B cell (primary cell): Measurements from ENCODE around the gene C19orf85. TPM values are rescaled to one million over a fixed set of nuclear protein-coding genes. Genes with fewer than 3 reads are reported as not detected.
A peak's percentile ranks its signal among the peaks of the same experiment; 100 is the strongest.

ENCODE experiments used
- ATAC-seq: fragments of 200-7000 bp; cut with Tn5 transposase; one replicate; pipeline ENCODE4 v1.10.0; 2021; ENCODE audit warnings: low read depth, mild to moderate bottlenecking, moderate number of reproducible peaks, moderate library complexity
- CTCF ChIA-PET: fragments of 350-600 bp; sonication (Branson Sonifier 250); formaldehyde crosslinking; loops from one replicate; lab custom pipeline; 2021; ENCODE audit warnings: antibody characterized with exemption, inconsistent platforms; lab: Charles Lee
- POLR2A ChIA-PET: fragments of 350-600 bp; sonication (Branson Sonifier 250); formaldehyde crosslinking; loops from one replicate; lab custom pipeline; 2021; ENCODE audit warnings: antibody characterized with exemption; lab: Charles Lee
- DNase-seq: peaks from one replicate; pipeline ENCODE4 v3.0.0; 2013
- H2AFZ ChIP-seq: 2 replicates; pipeline ENCODE4 v1.6.1; 2012; ENCODE audit warnings: mild to moderate bottlenecking, low read depth, low read length; ENCODE audit not compliant: insufficient read depth, poor library complexity, severe bottlenecking
- H3K27ac ChIP-seq, 2 donors: 1 replicate in 1 of 2; 2 replicates in 1 of 2; pipeline ENCODE4 v1.5.1; 2012 to 2013; ENCODE audit warnings: low read length in 2 of 2, mild to moderate bottlenecking in 2 of 2, moderate library complexity in 1 of 2
- H3K27me3 ChIP-seq, 4 experiments: fragments of 200-600 bp in 1 of 4; sonication (generic) in 1 of 4; replicated peaks in 1 of 4; 1 replicate in 2 of 4; 2 replicates in 2 of 4; pipeline versions ENCODE4 v1.6.1 to v1.7.0; 2013 to 2016; ENCODE audit warnings: low read length in 3 of 4, mild to moderate bottlenecking in 2 of 4, mixed read lengths in 1 of 4, moderate library complexity in 1 of 4; ENCODE audit not compliant: insufficient read depth in 4 of 4, control insufficient read depth in 3 of 4; ENCODE audit errors: control extremely low read depth in 1 of 4
- H3K36me3 ChIP-seq, 2 experiments: replicated peaks in 1 of 2; 1 replicate in 1 of 2; 2 replicates in 1 of 2; pipeline versions ENCODE4 v1.6.1 to v1.7.1; 2013; ENCODE audit warnings: low read length in 1 of 2; ENCODE audit not compliant: insufficient read depth in 2 of 2, control insufficient read depth in 1 of 2; ENCODE audit errors: control extremely low read depth in 1 of 2, extremely low read depth in 1 of 2
- H3K4me1 ChIP-seq, 2 donors: fragments of 200-600 bp in 1 of 2; sonication (generic) in 1 of 2; 1 replicate in 1 of 2; 2 replicates in 1 of 2; pipeline versions ENCODE4 v1.5.1 to v1.6.1; 2013 to 2017; ENCODE audit warnings: low read length in 2 of 2; ENCODE audit not compliant: control insufficient read depth in 2 of 2, insufficient read depth in 2 of 2
- H3K4me2 ChIP-seq: replicated peaks from 2 replicates; pipeline ENCODE3; 2012; ENCODE audit warnings: mild to moderate bottlenecking, low read depth, low read length; ENCODE audit not compliant: poor library complexity, severe bottlenecking
- H3K4me3 ChIP-seq, 5 experiments: fragments of 200-600 bp in 1 of 5; sonication (generic) in 1 of 5; 1 replicate in 3 of 5; 2 replicates in 2 of 5; pipeline versions ENCODE4 v1.5.1 to v1.7.0; 2011 to 2016; ENCODE audit warnings: low read length in 4 of 5, mild to moderate bottlenecking in 4 of 5, low read depth in 2 of 5, control low read depth in 1 of 5, moderate library complexity in 1 of 5; ENCODE audit not compliant: insufficient read depth in 1 of 5; ENCODE audit errors: control extremely low read depth in 1 of 5, extremely low read depth in 1 of 5
- H3K79me2 ChIP-seq: fragments of 200-600 bp; sonication (generic); one replicate; pipeline ENCODE4 v1.6.0; 2016; ENCODE audit warnings: low read length; ENCODE audit not compliant: control insufficient read depth, insufficient read depth
- H3K9ac ChIP-seq: fragments of 200-600 bp; sonication (generic); 2 replicates; pipeline ENCODE4 v1.6.1; 2017; ENCODE audit warnings: mild to moderate bottlenecking, low read length, moderate library complexity
- H3K9me3 ChIP-seq, 3 donors: one replicate each; pipeline versions ENCODE4 v1.6.1 to v1.7.1; 2013; ENCODE audit warnings: low read length in 2 of 3; ENCODE audit not compliant: control insufficient read depth in 2 of 3, insufficient read depth in 1 of 3; ENCODE audit errors: control extremely low read depth in 1 of 3
- H4K20me1 ChIP-seq: 2 replicates; pipeline ENCODE4 v1.6.0; 2012; ENCODE audit warnings: mild to moderate bottlenecking, low read length; ENCODE audit not compliant: insufficient read depth, control insufficient read depth, poor library complexity, severe bottlenecking
- H3K27ac Mint-ChIP-seq: one replicate; pipeline ENCODE4 v1.8.0; 2021; ENCODE audit warnings: mixed read lengths
- H3K27me3 Mint-ChIP-seq: one replicate; pipeline ENCODE4 v1.8.0; 2021; ENCODE audit warnings: mixed read lengths
- H3K4me1 Mint-ChIP-seq: one replicate; pipeline ENCODE4 v1.8.0; 2021; ENCODE audit warnings: mixed read lengths
- H3K4me3 Mint-ChIP-seq: one replicate; pipeline ENCODE4 v1.8.0; 2021; ENCODE audit warnings: mixed read lengths
- H3K9me3 Mint-ChIP-seq: one replicate; pipeline ENCODE4 v1.8.0; 2022; ENCODE audit warnings: mixed read lengths; ENCODE audit not compliant: insufficient read depth
- EZH2 ChIP-seq: IDR thresholded peaks from 2 replicates; pipeline ENCODE4 v1.6.1; 2012; ENCODE audit warnings: borderline replicate concordance, low read depth, mild to moderate bottlenecking, moderate library complexity, low read length; ENCODE audit not compliant: insufficient read depth, poor library complexity, severe bottlenecking
- WGBS: methylation state at CpG from one replicate; pipeline ENCODE4 v1.1.5; 2013; ENCODE audit warnings: missing lambda C conversion rate; ENCODE audit not compliant: insufficient coverage; 5-methylcytosine and 5-hydroxymethylcytosine counted together
- intact Hi-C: fragments of 100-400 bp; cut with micrococcal nuclease; formaldehyde crosslinking; loops from one replicate; pipeline ENCODE4 v1.10.0; 2022
- polyA plus RNA-seq: library from polyadenylated mRNA; depleted of rRNA; stranded (reverse); fragments of >200 nt; gene quantifications from 2 replicates; pipeline ENCODE4 v1.2.3, GENCODE V29; 2012
- total RNA-seq, 2 donors: library from RNA; stranded (reverse); fragments of 120-200 nt in 1 of 2; gene quantifications; 1 replicate in 1 of 2; 2 replicates in 1 of 2; pipeline versions ENCODE4 v1.2.3 to v1.2.4, GENCODE V29; 2013 to 2022
- TF ChIP-seq, protein P1 (sequence below): fragments of 200-600 bp; IDR thresholded peaks from one replicate; pipeline ENCODE4 v1.8.0; 2022; ENCODE audit warnings: antibody characterized with exemption, mild to moderate bottlenecking

Gene C19orf85
- total and polyA plus RNA-seq, 2 donors (not counting 1 experiment from before 2014, with no cell fraction given): not detected

GRCh38 chr19:55482967-55483705, 18.6 kb upstream of the C19orf85 start:
- intact Hi-C loops: no loop called here
- ChIA-PET POLR2A (no interaction called here), CTCF (no interaction called here)
- Histone ChIP-seq H3K4me3 (no peak overlapping the region), H3K4me1 (peaks cover 10 to 22% of the 10 kb centered on the region in 2 donors), H3K27me3 (no peaks in the 10 kb centered on the region), H3K36me3 (peaks cover 0 to 2% of the 10 kb centered on the region in 2 experiments), H3K4me2 (no peak overlapping the region), H3K27ac (no peak overlapping the region), H3K9me3 (no peaks in the 10 kb centered on the region), H2AFZ (no peak overlapping the region), H4K20me1 (peaks cover 37% of the 10 kb centered on the region), H3K79me2 (peaks cover 26% of the 10 kb centered on the region), H3K9ac (no peak overlapping the region)
- no peak for DNase-seq
- WGBS: 98% methylated on average over 38 of the region's 47 CpGs
- Mint-ChIP-seq H3K4me1 (peaks cover 30% of the 10 kb centered on the region), H3K27me3 (no peaks in the 10 kb centered on the region), H3K27ac (no peak overlapping the region), H3K4me3 (peak overlapping the region; percentile 41), H3K9me3 (no peaks in the 10 kb centered on the region)
- ATAC-seq: no peak
- no peak for TF ChIP-seq EZH2
- TF ChIP-seq, protein P1, sequence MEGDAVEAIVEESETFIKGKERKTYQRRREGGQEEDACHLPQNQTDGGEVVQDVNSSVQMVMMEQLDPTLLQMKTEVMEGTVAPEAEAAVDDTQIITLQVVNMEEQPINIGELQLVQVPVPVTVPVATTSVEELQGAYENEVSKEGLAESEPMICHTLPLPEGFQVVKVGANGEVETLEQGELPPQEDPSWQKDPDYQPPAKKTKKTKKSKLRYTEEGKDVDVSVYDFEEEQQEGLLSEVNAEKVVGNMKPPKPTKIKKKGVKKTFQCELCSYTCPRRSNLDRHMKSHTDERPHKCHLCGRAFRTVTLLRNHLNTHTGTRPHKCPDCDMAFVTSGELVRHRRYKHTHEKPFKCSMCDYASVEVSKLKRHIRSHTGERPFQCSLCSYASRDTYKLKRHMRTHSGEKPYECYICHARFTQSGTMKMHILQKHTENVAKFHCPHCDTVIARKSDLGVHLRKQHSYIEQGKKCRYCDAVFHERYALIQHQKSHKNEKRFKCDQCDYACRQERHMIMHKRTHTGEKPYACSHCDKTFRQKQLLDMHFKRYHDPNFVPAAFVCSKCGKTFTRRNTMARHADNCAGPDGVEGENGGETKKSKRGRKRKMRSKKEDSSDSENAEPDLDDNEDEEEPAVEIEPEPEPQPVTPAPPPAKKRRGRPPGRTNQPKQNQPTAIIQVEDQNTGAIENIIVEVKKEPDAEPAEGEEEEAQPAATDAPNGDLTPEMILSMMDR: no peak

DNA sequence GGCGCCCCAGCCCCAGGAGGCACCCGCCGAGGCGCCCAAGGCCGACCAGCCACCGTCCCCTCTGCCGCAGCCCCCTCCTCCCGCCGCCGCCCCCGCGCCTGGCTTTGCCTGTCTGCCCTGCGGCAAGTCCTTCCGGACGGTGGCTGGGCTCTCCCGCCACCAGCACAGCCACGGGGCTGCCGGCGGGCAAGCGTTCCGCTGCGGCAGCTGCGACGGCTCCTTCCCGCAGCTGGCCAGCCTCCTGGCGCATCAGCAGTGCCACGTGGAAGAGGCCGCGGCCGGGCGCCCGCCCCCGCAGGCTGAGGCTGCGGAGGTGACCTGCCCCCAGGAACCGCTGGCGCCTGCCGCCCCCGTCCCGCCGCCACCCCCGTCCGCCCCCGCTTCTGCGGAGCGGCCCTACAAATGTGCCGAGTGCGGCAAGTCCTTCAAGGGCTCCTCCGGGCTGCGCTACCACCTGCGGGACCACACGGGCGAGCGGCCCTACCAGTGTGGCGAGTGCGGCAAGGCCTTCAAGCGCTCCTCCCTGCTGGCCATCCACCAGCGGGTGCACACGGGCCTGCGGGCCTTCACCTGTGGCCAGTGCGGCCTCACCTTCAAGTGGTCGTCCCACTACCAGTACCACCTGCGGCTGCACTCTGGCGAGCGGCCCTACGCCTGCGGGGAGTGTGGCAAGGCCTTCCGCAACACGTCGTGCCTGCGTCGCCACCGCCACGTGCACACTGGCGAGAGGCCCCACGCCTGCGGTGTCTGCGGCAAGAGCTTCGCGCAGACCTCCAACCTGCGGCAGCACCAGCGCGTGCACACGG, 17.8 kb upstream of the C19orf85 start:
- no peaks in the 10 kb centered on the region for H3K9me3 ChIP-seq
- no peak overlapping the region for H3K27ac ChIP-seq
- no peaks in the 10 kb centered on the region for H3K27me3 ChIP-seq
- H3K4me2 ChIP-seq: no peak overlapping the region
- no peaks in the 10 kb centered on the region for H3K27me3 Mint-ChIP-seq
- peaks cover 34% of the 10 kb centered on the region for H3K79me2 ChIP-seq
- TF ChIP-seq EZH2: no peak
- TF ChIP-seq, protein P1: no peak
- H3K27ac Mint-ChIP-seq: no peak overlapping the region
- intact Hi-C loops: no loop called here
- H3K36me3 ChIP-seq: peaks cover 0 to 2% of the 10 kb centered on the region in 2 experiments
- WGBS: 96% methylated on average over 68 of the region's 83 CpGs
- peak overlapping the region; percentile 41 for H3K4me3 Mint-ChIP-seq
- DNase-seq (no peak), ATAC-seq (no peak)
- H3K9ac ChIP-seq: no peak overlapping the region
- H3K4me1 Mint-ChIP-seq: peaks cover 35% of the 10 kb centered on the region
- CTCF ChIA-PET: no interaction called here
- POLR2A ChIA-PET: no interaction called here
- H3K4me3 ChIP-seq: no peak overlapping the region
- H2AFZ ChIP-seq: no peak overlapping the region
- H4K20me1 ChIP-seq: peaks cover 40% of the 10 kb centered on the region
- H3K4me1 ChIP-seq: peaks cover 17 to 30% of the 10 kb centered on the region in 2 donors
- H3K9me3 Mint-ChIP-seq: no peaks in the 10 kb centered on the region
